GM19328 (cell line): Measurements from ENCODE around the gene ZNF628.

Experiments
- ATAC-seq: cut with Tn5 transposase; IDR thresholded peaks from one replicate; pipeline ENCODE4 v1.9.1; 2021; ENCODE audit warnings: mild to moderate bottlenecking, moderate library complexity; ENCODE audit not compliant: unreplicated experiment

The ZNF628 gene

GRCh38 chr19:55527197-55528029, 51.0 kb downstream of the ZNF628 start:
- ATAC-seq: no peak

- ATAC-seq: no peak
These were observed 51.8 kb downstream of the ZNF628 start for GRCh38 chr19:55528030-55528803.

GRCh38 chr19:55529636-55530234, 53.3 kb downstream of the ZNF628 start:
- ATAC-seq: no peak

GRCh38 chr19:55530996-55531395, 54.6 kb downstream of the ZNF628 start:
- no peak for ATAC-seq
